Mesendoderm (in vitro differentiated cells): ENCODE measurements around the gene NPAS3.

Experiments used
- DNase-seq: peaks from one replicate; pipeline ENCODE4 v3.0.0; 2013
- H2AK5ac ChIP-seq: 2 replicates; pipeline ENCODE4 v1.6.1; 2013; ENCODE audit warnings: low read length, inconsistent platforms
- H2BK120ac ChIP-seq: 2 replicates; pipeline ENCODE4 v1.6.1; 2013; ENCODE audit warnings: low read depth, mild to moderate bottlenecking, low read length, moderate library complexity, mixed read lengths
- H2BK15ac ChIP-seq: replicated peaks from 2 replicates; pipeline ENCODE4 v1.6.1; 2013; ENCODE audit warnings: low read depth, mild to moderate bottlenecking, moderate library complexity
- H2BK5ac ChIP-seq: 2 replicates; pipeline ENCODE4 v1.6.1; 2013; ENCODE audit warnings: low read length, inconsistent platforms
- H3K18ac ChIP-seq: 2 replicates; pipeline ENCODE4 v1.6.1; 2013; ENCODE audit warnings: mild to moderate bottlenecking, low read length, mixed read lengths
- H3K23ac ChIP-seq: one replicate; pipeline ENCODE4 v1.6.1; 2013; ENCODE audit warnings: low read length
- H3K27ac ChIP-seq: 2 replicates; pipeline ENCODE4 v1.5.1; 2013; ENCODE audit warnings: low read depth, mild to moderate bottlenecking, inconsistent platforms, low read length, moderate library complexity
- H3K27me3 ChIP-seq: 2 replicates; pipeline ENCODE4 v1.6.1; 2013; ENCODE audit warnings: low read length, control low read depth, mild to moderate bottlenecking, inconsistent platforms; ENCODE audit not compliant: insufficient read depth, poor library complexity
- H3K36me3 ChIP-seq: 2 replicates; pipeline ENCODE4 v1.6.1; 2013; ENCODE audit warnings: low read length, inconsistent platforms; ENCODE audit not compliant: control insufficient read depth, insufficient read depth
- H3K4ac ChIP-seq: one replicate; pipeline ENCODE4 v1.6.1; 2013; ENCODE audit warnings: low read depth, mild to moderate bottlenecking, low read length, moderate library complexity
- H3K4me1 ChIP-seq: 2 replicates; pipeline ENCODE4 v1.6.1; 2013; ENCODE audit warnings: low read depth, low read length, inconsistent platforms; ENCODE audit not compliant: control insufficient read depth
- H3K4me2 ChIP-seq: 2 replicates; pipeline ENCODE4 v1.6.1; 2013; ENCODE audit warnings: low read length
- H3K4me3 ChIP-seq: 2 replicates; pipeline ENCODE4 v1.5.1; 2013; ENCODE audit warnings: mild to moderate bottlenecking, low read length
- H3K56ac ChIP-seq: one replicate; pipeline ENCODE4 v1.6.1; 2013; ENCODE audit warnings: low read length
- H3K79me1 ChIP-seq: 2 replicates; pipeline ENCODE4 v1.6.1; 2013; ENCODE audit warnings: low read length, inconsistent platforms
- H3K79me2 ChIP-seq: 2 replicates; pipeline ENCODE4 v1.6.1; 2013; ENCODE audit warnings: mild to moderate bottlenecking, low read length; ENCODE audit not compliant: control insufficient read depth, insufficient read depth
- H3K9ac ChIP-seq: 2 replicates; pipeline ENCODE4 v1.6.1; 2013; ENCODE audit warnings: low read length, inconsistent platforms
- H4K5ac ChIP-seq: one replicate; pipeline ENCODE4 v1.6.1; 2013; ENCODE audit warnings: low read length
- H4K8ac ChIP-seq: one replicate; pipeline ENCODE4 v1.6.1; 2013; ENCODE audit warnings: low read depth, mild to moderate bottlenecking, control low read depth, low read length, moderate library complexity
- WGBS: extraction: QIAGEN DNeasy Blood & Tissue Kit; methylation state at CpG from one replicate; pipeline ENCODE4 v1.1.7; 2013; ENCODE audit warnings: low lambda C conversion rate, missing lambda C conversion rate; ENCODE audit not compliant: insufficient coverage; ENCODE audit errors: extremely low coverage; 5-methylcytosine and 5-hydroxymethylcytosine counted together

The NPAS3 gene

GRCh38 chr14:32941668-32942065 is 3.0 kb downstream of the NPAS3 start:
- no peaks in the 10 kb centered on the region for H3K4me1 ChIP-seq
- no peak overlapping the region for H3K56ac ChIP-seq
- no peak overlapping the region for H3K4me2 ChIP-seq
- H2AK5ac ChIP-seq: no peak overlapping the region
- H3K27me3 ChIP-seq: peaks cover 9% of the 10 kb centered on the region
- no peak overlapping the region for H4K8ac ChIP-seq
- no peaks in the 10 kb centered on the region for H3K36me3 ChIP-seq
- H2BK120ac ChIP-seq: no peak overlapping the region
- WGBS: no CpG with 5 or more reads among the region's 2 CpGs
- H3K79me2 ChIP-seq: no peaks in the 10 kb centered on the region
- no peak overlapping the region for H3K23ac ChIP-seq
- H3K4me3 ChIP-seq: no peak overlapping the region
- H3K9ac ChIP-seq: no peak overlapping the region
- H3K27ac ChIP-seq: no peak overlapping the region
- no peak overlapping the region for H2BK15ac ChIP-seq
- no peak overlapping the region for H3K18ac ChIP-seq
- no peak overlapping the region for H2BK5ac ChIP-seq
- H3K79me1 ChIP-seq: no peaks in the 10 kb centered on the region
- H3K4ac ChIP-seq: no peak overlapping the region
- DNase-seq: no peak
- H4K5ac ChIP-seq: no peak overlapping the region

DNA sequence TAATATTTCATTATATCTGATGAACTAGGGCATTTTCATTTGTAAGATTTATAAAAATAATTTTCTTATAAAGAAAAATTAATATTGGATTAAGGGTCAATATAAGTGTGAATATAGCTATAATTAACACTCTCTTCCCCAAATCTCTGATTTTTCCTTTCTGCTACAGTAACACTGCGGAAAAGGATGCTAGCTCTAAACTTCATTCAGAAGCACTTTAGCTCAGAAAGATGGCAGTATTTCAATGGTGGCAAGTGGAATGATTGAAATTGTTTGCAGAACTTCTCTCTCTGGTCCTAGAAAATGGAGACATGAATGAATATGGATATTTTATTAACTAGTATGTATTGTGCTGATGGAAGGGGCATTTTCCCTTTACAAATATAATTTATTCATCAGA is 8.4 kb downstream of the NPAS3 start:
- Histone ChIP-seq H2BK15ac (no peak overlapping the region), H3K23ac (no peak overlapping the region), H2BK120ac (no peak overlapping the region), H4K5ac (no peak overlapping the region), H4K8ac (no peak overlapping the region), H3K27me3 (no peaks in the 10 kb centered on the region), H3K36me3 (no peaks in the 10 kb centered on the region), H3K4me3 (no peak overlapping the region), H3K4me1 (no peaks in the 10 kb centered on the region), H3K4ac (no peak overlapping the region), H3K4me2 (no peak overlapping the region), H3K79me2 (no peaks in the 10 kb centered on the region), H3K56ac (no peak overlapping the region), H3K27ac (no peak overlapping the region), H3K9ac (no peak overlapping the region), H2AK5ac (no peak overlapping the region), H3K79me1 (no peaks in the 10 kb centered on the region), H3K18ac (no peak overlapping the region), H2BK5ac (no peak overlapping the region)
- DNase-seq: no peak
- no CpG with 5 or more reads among the region's 1 CpG for WGBS

DNA sequence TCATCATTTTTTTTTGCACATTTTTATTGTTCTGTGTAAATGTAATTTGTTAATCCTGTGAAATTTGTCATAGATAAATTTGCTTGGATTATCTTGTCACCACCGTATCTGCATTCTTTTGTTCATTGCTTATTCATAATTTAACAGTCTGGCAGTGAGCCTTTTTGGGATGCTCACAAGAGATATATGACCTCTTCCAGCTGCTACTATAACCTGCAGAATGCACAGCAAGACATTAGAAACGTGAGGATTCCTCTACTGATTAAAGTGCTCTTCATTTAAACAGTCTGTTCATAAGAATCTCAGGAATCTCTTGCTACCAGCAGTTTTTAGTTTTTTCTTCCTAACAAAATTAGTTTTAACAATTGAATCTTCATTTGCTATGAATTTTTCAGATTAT is 9.1 kb downstream of the NPAS3 start:
- Histone ChIP-seq H3K27ac (no peak overlapping the region), H3K79me1 (no peaks in the 10 kb centered on the region), H3K27me3 (no peaks in the 10 kb centered on the region), H2AK5ac (no peak overlapping the region), H2BK5ac (no peak overlapping the region), H3K4me2 (no peak overlapping the region), H3K23ac (no peak overlapping the region), H3K4me3 (no peak overlapping the region), H2BK120ac (no peak overlapping the region), H3K56ac (no peak overlapping the region), H3K18ac (no peak overlapping the region), H3K36me3 (no peaks in the 10 kb centered on the region), H4K5ac (no peak overlapping the region), H4K8ac (no peak overlapping the region), H2BK15ac (no peak overlapping the region), H3K4me1 (no peaks in the 10 kb centered on the region), H3K79me2 (no peaks in the 10 kb centered on the region), H3K4ac (no peak overlapping the region), H3K9ac (no peak overlapping the region)
- no CpG with 5 or more reads among the region's 2 CpGs for WGBS
- DNase-seq: no peak

- Histone ChIP-seq H3K56ac (no peak overlapping the region), H4K8ac (no peak overlapping the region), H3K23ac (no peak overlapping the region), H2AK5ac (no peak overlapping the region), H4K5ac (no peak overlapping the region), H3K4me3 (no peak overlapping the region), H3K9ac (no peak overlapping the region), H3K79me1 (no peaks in the 10 kb centered on the region), H2BK5ac (no peak overlapping the region), H3K4me1 (no peaks in the 10 kb centered on the region), H3K27me3 (no peaks in the 10 kb centered on the region), H3K4me2 (no peak overlapping the region), H2BK120ac (no peak overlapping the region), H3K4ac (no peak overlapping the region), H3K18ac (no peak overlapping the region), H3K27ac (no peak overlapping the region), H3K79me2 (no peaks in the 10 kb centered on the region), H3K36me3 (no peaks in the 10 kb centered on the region), H2BK15ac (no peak overlapping the region)
- no CpG with 5 or more reads among the region's 2 CpGs for WGBS
- peak; percentile 42 for DNase-seq
Measured at GRCh38 chr14:32950584-32950983, 11.9 kb downstream of the NPAS3 start.

- Histone ChIP-seq H2AK5ac (no peak overlapping the region), H4K5ac (no peak overlapping the region), H3K56ac (no peak overlapping the region), H3K79me2 (no peaks in the 10 kb centered on the region), H3K79me1 (no peaks in the 10 kb centered on the region), H3K27me3 (no peaks in the 10 kb centered on the region), H3K18ac (no peak overlapping the region), H4K8ac (no peak overlapping the region), H3K4me3 (no peak overlapping the region), H3K27ac (no peak overlapping the region), H3K4me1 (no peaks in the 10 kb centered on the region), H3K9ac (no peak overlapping the region), H3K36me3 (no peaks in the 10 kb centered on the region), H3K23ac (no peak overlapping the region), H2BK15ac (no peak overlapping the region), H2BK5ac (no peak overlapping the region), H2BK120ac (no peak overlapping the region), H3K4ac (no peak overlapping the region), H3K4me2 (no peak overlapping the region)
- DNase-seq: no peak
- WGBS: no CpG with 5 or more reads among the region's 3 CpGs
Measured at GRCh38 chr14:32967421-32967820, 28.7 kb downstream of the NPAS3 start.

DNA sequence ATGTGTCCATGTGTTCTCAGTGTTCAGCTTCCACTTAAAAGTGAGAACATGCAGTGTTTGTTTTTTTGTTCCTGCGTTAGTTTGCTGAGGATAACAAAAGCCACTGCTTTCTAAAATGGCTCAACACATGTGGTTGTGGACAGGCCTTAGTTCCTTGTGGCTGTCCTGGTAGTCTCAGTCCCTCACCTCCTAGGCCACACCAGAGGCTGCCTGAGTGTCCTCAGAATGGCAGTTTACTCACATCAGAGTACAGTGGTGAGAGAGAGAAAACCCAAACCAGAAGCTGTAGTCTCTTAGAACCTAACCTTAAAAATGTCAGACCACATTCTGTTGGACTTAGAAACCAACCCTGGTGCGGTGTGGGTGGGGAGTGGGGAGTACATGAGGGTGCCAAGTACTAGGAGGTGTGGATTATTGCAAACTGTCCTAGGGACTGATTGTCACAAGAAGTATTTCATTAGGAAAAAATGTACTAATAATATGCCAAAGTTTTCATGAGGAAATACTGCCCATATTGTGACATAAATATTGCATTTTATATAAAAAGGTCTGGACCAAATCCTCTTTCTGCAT is 30.4 kb downstream of the NPAS3 start:
- no peak overlapping the region for H3K4me3 ChIP-seq
- no peak overlapping the region for H3K27ac ChIP-seq
- no peaks in the 10 kb centered on the region for H3K79me1 ChIP-seq
- no peaks in the 10 kb centered on the region for H3K79me2 ChIP-seq
- H2BK5ac ChIP-seq: no peak overlapping the region
- H3K4me2 ChIP-seq: no peak overlapping the region
- H2BK120ac ChIP-seq: no peak overlapping the region
- no peaks in the 10 kb centered on the region for H3K27me3 ChIP-seq
- no peak overlapping the region for H4K8ac ChIP-seq
- H4K5ac ChIP-seq: no peak overlapping the region
- no peaks in the 10 kb centered on the region for H3K36me3 ChIP-seq
- no peak overlapping the region for H3K9ac ChIP-seq
- H3K4ac ChIP-seq: no peak overlapping the region
- DNase-seq: no peak
- no peak overlapping the region for H3K18ac ChIP-seq
- H3K23ac ChIP-seq: no peak overlapping the region
- no peak overlapping the region for H2AK5ac ChIP-seq
- H3K4me1 ChIP-seq: no peaks in the 10 kb centered on the region
- no peak overlapping the region for H3K56ac ChIP-seq
- H2BK15ac ChIP-seq: no peak overlapping the region
- WGBS: no CpG with 5 or more reads among the region's 2 CpGs
